Right renal pelvis (tissue), 4 donors: ENCODE data around the gene TGIF1. TPM values are rescaled to one million over a fixed set of nuclear protein-coding genes. Genes with fewer than 3 reads are reported as not detected.

Experiments
- DNase-seq, 4 donors: peaks; one replicate each; pipeline ENCODE4 v3.0.0-alpha.2; 2013; ENCODE audit warnings: low read depth in 4 of 4, low spot score in 3 of 4, missing footprints in 1 of 4
- polyA plus RNA-seq, 4 donors: library from polyadenylated mRNA; unstranded; fragments of 120-200 nt; gene quantifications; one replicate each; pipeline ENCODE4 v1.2.1, GENCODE V29; 2013; ENCODE audit not compliant: insufficient read length in 4 of 4

The TGIF1 gene
- polyA plus RNA-seq, 4 donors: 89.6 to 100 (median 91.8) TPM

DNA sequence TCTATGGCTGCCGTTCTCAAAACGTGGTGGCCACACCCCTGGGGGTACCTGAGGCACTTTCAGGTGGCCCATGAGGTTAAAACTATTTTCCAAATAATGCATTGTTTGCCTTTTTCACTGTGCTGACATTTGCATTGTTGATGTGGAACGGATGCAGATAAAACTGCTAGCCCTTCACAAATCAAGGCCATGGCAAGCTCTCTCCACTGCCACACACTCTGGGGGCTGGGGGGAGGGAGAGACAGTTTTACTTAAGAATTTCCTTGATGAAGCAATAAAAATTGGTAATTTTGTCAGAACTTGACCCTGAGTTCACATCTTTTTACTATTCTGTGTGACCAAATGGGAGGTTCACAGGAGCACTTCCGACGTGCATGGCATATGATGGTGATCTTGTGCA lies 22.0 kb upstream of the TGIF1 start:
- no peak for DNase-seq

DNA sequence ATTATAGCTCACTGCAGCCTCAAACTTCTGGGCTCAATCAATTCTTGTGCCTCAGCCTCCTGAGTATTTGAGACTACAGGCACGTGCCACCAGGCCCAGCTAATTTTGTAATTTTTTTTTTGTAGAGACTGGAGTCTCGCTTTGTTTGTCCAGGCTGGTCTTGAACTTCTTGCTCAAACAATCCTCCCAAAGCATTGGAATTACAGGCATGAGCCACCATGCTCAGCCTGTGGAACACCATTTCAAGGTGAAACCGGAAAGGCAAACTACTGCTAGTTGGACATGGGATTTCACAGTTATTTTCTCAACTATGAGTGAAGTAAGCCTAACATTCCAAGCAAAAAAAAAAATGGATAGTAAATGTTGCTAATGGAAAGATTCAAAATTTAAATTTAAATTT lies 20.9 kb upstream of the TGIF1 start:
- no peak for DNase-seq

DNA sequence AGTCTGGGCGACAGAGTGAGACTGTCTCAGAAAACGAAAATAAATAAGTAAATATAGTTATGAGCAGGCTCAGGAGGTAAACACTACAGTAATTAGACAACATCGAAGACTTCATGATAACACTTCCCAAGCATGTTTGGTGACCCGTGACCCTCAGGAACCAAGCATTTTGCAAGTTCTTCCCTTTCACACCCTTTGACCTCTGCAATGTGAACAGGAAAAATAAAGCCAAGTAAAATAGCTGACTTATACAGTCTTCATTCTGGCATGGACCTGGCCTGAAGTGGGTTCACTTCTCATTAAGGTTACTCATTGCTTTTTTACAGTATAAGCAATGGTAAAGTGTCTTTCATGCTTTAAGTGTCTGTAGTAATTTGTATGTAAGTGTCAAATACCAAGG lies 15.3 kb upstream of the TGIF1 start:
- DNase-seq: no peak

DNA sequence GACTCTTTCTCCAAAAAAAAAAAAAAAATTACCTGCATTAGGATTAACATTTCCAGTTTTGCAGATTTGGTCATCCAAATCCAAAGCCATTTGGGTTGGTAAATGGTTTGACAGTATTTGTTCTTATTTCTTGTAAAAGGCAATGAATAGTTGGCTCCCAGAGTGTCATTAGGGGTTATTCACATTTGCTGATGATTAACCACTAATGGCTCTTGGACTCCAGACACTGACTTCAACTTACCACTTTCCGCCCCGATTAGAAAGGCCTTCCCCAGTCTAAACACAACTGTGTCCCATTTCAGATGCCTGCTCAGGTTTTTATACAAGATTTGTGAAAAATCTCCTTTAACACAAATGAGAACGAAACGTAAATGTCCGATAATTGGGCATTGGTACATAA lies 9.6 kb upstream of the TGIF1 start:
- DNase-seq: no peak

DNA sequence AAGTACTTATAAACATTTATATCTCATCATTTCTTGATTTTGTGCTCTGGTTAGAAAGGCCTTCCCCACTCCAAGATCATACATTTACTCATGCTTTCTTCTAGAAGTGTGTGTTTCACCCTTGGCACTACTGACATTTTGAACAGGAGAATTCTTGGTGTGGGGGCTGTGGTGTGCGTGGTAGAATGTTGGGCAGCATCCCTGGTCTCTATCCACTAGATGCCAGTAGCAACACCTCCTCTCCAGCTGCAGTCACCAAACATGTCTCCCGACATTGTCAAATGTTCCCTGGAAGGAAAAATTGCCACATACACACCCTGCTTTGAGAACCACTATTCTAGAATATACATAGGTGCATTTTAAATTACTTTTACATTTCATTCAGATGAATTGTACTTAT lies 8.7 kb upstream of the TGIF1 start:
- DNase-seq: no peak

DNA sequence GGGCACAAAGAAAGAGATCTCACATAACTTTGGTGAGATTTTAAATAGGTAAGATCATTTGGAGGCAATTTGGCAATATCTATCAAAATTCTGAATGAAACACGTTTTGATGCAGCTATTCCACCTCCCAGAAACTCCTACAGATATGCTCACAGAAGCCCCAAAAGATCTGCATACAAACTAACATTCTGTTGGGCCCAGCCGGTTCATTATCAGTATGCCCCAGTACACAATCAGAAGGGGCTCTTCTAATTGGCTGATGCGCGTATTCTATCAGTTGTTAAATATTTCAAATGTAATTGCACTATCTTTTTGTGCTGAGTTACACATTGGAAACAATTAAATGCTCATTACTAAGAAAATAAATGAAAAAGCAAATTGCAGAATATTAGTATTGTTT lies 7.1 kb upstream of the TGIF1 start:
- DNase-seq: no peak

DNA sequence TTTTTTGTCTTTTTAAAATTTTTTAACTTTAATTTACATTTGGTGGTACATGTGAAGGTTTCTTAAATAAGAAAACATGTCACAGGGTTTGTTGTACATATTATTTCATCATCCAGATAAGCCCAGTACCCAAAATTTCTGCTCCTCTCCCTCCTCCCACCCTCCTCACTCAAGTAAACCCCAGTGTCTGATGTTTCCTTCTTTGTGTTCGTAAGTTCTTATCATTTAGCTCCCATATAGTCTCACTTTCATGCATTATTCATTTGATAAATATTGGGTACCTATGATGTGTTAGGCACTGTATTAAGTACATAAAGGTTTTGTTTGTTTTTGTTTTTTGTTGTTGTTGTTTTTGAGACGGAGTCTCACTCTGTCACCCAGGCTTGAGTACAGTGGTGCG lies 5.7 kb upstream of the TGIF1 start:
- DNase-seq: no peak

DNA sequence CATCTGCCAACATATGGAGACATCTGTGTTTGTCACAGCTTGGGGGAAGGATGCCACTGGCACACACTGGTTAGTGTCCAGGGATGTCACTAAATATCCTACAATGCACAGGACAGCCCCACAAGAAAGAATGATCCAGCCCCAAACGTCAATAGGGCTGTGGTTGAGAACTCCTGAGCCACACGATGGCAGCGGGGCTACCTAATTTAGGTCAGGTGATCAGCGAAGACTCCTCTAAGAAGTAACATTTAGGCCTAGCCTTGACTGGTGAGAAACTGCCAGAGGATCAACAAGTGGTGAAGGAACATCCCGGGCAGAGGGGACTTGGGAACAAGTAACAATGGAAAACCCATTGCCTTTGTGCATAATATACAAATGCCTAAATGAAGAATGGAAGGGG lies 5.0 kb upstream of the TGIF1 start:
- DNase-seq: no peak

DNA sequence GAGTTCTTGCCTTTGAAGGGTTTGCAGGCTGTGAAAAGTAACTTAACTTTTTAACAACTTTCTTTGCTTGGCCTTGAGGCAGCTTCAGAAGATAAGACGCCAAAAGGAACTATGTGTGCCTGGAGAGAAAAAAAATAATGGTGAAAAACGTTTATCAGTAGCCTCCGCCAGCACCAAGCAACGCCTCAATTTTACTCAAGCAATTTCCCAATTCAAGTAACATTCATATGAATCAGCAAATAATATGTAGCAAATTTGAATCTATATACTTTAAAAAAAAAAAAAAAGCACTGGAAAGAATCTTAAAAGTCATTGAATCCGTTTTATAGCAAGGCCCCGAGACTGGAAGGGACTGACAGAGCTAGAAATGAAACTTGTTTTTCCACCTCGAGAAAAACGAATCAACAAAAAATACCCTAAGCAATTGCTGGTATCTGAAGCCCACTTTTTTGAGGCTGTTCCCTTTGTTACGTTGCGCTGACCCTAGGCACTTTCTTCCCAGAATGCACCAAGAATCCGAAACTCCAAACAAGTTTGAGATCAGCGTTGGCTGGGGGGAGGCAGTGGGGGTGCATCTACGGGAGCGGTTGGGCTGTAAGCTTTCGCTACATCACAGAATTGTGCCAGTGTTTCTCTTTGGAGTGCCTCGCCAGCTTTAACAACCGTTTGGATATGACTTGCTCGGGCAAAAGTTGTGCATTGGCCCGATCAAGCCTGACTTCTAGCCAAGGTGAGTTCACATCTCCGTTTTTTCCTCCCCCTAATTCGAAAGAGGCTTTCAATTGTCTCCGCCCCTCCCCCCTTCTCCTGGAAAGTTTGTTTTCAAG lies 2.7 kb upstream of the TGIF1 start:
- peak in 2 of 4 donors; percentile 71 to 72 for DNase-seq

DNA sequence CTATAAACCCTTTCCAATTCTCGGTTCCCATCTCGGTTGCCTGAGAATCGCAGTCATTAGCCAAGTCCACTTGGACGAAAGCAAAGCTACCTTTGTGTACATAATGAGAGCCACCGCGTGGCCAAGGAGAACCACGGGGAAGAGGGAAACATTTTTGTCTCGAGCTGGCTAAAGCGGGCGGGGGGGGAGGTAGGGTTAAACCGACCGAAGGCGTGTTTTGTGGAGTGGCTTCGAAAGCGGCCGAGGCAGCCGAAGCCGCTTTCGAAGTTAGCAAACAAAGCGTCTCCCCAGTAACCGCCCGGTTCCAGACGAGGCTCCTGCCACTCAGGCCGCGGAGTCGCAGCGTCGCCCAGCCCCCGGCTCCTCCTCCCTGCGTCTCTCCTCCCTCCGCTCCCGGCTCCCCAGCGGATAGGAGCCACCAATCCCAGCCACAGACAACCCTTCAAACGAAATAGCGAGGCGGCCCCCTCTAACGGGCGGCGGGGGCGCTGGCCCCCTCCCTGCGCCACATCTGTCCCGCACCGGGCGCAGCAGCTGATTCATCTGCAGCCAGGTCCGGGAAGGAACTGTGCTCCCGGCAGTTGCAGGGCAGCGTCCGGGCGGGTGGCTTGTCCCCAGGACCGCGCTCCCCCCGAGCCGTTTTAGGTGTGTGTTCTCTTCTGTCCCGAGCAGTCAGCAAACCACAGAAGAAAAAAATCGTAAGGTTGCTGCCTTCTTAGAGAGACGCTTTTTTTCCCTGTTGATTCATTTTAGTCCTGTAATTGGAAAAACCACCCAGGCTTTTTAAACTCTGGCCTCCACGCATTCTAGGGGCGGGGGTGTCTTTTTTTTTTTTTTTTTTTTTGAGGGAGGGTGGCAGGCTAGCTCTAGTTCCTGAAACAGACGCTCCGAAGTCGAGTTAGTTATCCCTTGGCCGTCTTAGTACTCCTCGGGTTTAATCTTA lies 1.8 kb upstream of the TGIF1 start:
- peak; percentile 87 to 94 (median 94) for DNase-seq

DNA sequence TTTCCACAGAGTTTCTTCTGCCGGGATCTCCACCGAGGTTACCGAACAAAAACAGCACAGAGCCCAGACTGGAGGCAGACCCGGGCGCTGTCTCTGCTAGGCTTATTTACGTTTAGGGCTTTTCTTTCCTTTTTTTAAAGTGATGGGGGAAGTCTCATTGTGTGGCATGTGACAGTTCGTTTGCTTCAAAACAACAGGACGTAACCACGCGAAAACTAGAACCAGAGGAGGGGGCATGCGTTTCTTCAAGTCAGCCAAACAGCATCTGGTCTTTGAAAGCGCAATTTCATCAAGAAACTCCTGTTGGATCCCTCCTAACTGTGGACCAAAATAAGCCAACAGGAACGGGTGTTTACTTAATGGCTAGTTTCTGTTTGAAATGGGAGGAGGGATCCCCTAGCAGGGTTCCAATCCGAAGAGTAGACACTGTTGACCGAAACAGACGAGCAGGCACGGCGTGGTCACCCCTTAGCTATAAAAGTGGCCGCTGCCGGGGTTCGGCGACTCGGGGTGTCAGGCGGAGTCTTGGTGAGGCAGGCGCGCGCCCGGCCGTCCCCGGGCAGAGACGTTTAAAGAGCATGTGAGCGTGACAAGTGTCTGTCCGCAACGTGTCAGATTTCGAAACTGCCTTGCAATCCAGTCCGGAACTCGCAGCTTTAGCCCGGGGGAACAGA lies 997 bp upstream of the TGIF1 start:
- peak in 2 of 4 donors; percentile 59 to 61 for DNase-seq

DNA sequence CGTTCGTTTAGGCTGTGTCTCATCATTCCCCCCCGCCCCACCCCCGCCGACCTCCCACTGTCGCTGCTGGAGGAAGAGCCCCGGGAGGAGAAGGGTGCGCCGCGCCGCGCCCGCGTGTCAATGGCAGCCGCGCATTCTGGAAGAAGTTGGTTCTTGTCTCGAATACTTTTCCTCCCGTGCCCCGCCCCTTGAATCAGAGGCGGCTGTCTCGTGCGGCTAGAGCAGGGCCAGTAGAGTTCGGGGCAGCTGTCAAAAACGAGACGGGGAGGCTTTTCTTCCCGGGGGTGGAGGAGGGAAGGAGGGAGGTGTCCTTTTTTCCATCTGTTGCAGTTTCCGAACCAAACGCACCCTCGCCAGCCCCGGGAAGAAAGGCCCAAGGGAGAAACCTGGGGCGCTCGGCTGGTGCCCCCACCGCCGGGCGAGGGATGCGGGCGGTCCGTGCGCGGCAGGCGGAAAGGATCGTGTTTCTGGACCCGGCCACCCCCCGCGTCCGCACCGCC lies 410 bp upstream of the TGIF1 start:
- DNase-seq: peak in 1 of 4 donors; percentile 50

DNA sequence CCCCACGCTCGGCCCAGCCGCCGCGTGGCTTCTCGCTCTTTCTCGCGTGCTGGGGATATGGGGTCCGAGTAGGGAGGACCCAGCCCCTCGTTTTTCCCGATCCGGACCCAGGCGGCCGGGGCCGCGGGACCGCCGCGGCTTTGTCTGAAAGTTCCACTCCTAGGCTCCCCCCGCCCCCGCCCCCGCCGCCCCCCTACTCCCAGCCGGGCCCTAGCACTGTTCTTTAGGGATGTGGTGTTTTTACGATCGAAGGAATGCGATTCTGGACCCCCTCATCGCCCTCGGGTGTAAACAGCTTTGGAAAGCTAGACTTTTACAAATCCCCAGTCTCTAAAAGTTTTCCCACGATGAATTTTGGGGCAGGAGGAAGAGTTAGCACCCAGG lies 819 bp downstream of the TGIF1 start:
- no peak for DNase-seq

DNA sequence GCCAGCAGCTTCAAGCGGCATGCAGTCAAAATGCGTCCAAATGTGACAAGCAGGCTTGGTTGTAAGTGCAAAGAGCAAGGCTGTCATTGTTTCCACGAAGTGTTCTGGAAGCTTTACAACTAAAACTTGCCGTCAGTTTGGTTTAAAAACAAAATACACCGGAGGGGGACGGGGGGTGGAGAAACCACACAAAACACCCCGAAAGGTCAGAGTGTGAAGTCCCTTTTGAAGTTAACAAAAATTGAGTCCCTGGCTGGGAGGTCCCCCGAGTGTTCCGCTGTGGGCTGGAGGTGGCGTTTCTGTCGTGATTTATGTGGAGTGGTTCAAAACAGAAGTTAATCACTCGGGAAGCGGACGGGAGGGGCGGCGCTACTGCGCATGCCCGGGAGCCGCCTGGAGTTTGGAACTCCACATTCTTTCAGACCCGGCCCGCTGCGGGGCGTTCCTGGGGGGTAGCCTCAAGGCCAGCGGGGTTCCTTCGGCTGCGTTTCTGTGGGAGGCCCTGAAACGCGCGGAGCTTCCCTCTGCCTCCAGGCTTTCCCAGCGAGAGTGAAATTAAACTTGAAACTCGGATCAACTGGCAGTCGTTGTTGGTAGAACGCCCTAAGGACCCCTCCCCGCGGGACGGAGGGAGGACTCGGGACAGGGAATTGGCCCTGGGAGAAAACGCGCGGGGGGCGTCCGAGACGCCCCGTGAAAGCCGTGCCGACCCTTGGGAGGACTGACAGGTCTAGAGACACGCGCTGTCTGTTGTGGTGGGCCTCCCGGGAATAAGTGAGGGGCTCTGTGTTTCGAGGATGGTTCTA lies 1.4 kb downstream of the TGIF1 start:
- DNase-seq: peak; percentile 92 to 94 (median 92)

DNA sequence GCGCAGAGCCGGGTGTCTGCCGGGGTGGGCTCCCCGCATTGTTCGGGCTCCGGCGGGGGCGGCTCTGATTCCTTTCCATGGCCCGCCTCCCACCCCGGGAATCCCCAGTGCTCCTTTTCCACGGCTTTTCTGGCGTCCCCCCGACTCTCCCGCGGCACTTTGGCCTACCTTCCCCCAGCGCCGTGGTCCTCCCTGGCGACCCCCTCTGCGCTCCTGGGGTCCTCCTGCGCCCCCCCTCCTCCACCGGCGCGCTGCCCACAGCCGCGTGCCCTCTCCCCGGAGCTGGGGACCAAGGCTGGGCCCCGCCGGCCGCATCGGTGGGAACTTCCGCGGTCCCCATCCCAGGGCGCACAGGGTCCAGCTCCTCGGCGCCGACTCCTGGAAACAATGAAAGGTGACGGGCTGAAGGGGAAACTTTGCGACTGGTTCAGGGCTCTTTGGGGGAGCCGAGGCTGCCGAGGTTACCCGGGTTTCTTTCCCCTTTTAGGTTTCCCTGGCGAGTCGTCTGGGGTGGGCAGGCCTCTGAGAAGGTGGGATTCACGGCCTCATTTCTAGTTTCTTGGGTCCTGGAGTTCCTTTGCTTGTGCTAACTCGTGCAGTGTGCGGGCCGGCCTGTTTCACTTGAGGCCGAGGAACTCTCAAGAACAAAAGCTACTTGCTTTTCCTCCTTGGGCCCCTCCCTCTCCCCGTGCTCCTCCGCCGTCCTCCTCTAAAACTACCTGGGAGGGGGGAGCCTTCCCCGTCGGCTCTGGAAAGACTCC lies 2.2 kb downstream of the TGIF1 start:
- DNase-seq: peak in 1 of 4 donors; percentile 52

DNA sequence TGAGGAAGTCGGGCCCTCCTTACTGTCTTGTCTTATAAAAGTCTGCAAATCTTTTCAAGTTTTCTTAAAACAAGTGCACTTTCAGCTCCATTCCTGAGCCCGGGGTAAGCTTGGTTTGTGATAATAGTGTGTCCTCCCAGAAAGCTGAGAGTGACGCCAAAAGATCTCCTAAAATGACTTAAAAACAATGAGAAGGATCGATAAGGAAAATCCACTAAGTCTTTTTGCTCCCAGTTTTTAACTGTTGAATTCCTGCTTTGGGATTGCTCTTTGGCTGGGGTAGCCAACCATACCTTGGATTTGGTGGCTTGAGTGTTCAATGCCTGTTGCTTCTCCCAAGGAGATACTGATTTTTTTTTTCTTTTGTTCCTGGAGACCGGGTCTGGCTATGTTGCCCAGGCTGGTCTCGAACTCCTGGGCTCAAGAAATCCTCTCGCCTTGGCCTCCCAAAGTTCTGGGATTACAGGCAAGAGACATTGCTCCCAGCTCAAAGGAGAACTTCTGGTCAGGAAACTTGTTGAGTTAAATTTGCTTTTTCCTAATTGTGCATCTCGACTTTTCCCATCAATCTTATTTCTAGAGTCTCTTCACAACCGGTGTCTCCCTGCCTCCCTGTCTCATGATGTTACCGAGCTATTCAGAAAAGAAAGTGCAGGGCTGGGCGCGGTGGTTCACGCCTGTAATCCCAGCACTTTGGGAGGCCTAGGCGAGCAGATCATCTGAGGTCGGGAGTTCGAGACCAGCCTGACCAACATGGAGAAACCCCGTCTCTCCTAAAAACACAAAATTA lies 3.0 kb downstream of the TGIF1 start:
- no peak for DNase-seq

DNA sequence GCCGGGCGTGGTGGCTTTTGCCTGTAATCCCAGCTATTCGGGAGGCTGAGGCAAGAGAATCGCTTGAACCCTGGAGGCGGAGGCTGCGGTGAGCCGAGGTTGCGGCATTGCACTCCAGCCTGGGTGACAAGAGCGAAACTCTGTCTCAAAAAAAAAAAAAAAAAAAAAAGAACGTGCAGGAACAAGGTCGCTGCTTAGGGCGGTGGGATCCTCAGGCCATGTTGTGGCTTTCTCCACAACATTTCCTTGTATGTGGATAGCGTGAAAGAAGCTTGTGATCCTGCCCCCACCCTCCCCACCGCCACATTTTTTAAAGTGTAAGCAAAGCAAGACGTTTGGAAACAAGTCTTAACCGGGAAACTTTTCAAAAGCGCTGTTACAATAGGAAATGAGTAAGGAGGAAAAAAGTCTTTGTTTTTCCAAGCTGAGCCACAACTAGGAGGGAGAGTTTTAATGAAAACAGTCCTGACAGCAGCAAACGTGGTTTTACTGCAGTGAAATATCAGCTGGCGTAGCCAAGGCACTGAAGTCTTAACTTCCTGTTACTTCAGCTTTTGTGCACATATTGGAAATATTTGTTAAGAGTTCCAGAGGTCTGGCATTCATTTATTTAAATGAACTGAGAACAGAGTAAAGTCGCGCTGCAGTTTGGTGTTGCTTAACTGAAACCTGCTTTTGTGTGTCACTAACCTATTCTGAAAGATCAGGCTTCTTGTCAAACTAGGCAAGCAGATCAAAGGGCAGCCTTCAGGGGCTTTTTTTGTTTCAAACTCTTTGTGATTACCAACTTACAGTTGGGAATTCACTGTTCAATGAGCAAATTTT lies 3.8 kb downstream of the TGIF1 start:
- peak in 2 of 4 donors; percentile 54 to 64 for DNase-seq
